PFSK-1 (cell line): Measurements from ENCODE around the gene FAM13A.

Source experiments
- POLR2AphosphoS5 ChIP-seq: IDR thresholded peaks from 2 replicates; pipeline ENCODE4 v1.6.1; 2012; ENCODE audit warnings: low read depth, mild to moderate bottlenecking, control low read depth, low read length, moderate library complexity
- SIN3A ChIP-seq: IDR thresholded peaks from 2 replicates; pipeline ENCODE4 v1.6.1; 2012; ENCODE audit warnings: mild to moderate bottlenecking, low read length, moderate library complexity, borderline replicate concordance; ENCODE audit not compliant: insufficient read depth
- TAF1 ChIP-seq: IDR thresholded peaks from 2 replicates; pipeline ENCODE4 v1.6.1; 2012; ENCODE audit warnings: low read length, control low read depth, borderline replicate concordance; ENCODE audit not compliant: insufficient read depth

DNA sequence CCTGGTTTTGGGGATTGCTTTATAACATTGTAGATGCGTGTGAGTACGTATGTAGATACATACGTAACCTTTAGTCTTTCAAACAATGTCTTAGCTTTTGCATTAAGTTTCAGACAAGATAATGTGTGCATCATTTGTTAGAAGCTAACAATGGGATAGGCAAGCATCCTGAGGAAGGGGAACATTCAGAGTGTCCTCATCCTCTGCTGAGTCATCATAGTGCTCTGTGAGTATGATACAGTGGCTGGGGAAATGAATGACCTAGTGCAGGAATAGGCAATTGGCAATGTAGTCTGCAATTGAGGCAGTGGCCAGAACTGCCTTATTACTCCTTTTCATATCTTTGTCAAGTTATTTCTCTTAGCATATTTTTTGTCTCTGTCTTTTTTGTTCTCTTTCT lies 366.6 kb downstream of the FAM13A start:
- TF ChIP-seq POLR2AphosphoS5 = no peak
- no peak for TF ChIP-seq SIN3A
- no peak for TF ChIP-seq TAF1
